ENCODE data around the gene GRIA1. TPM values are rescaled to one million over a fixed set of nuclear protein-coding genes. Genes with fewer than 3 reads are reported as not detected.

GRIA1 gene
- total RNA-seq, 4 donors from 2014 or later, result 1.7 TPM; not detected in 3

GRCh38 chr5:153546566-153546965, 56.1 kb downstream of the GRIA1 start:
- no peaks in the 10 kb centered on the region for H3K27me3 ChIP-seq
- H3K4me3 ChIP-seq, result no peak overlapping the region
- H3K9me3 ChIP-seq, result no peaks in the 10 kb centered on the region
- no peaks in the 10 kb centered on the region for H3K4me1 ChIP-seq
- TF ChIP-seq POLR2A (IDR thresholded peaks at IDR 0.05) (no peak), CTCF (IDR thresholded peaks at IDR 0.05) (no peak)
- no peaks in the 10 kb centered on the region for H3K36me3 ChIP-seq
- H3K27ac ChIP-seq, result no peak overlapping the region
- no peak for DNase-seq

GRCh38 chr5:153551537-153552079, 61.1 kb downstream of the GRIA1 start:
- Histone ChIP-seq H3K27me3 (no peaks in the 10 kb centered on the region), H3K27ac (no peak overlapping the region), H3K4me3 (no peak overlapping the region), H3K4me1 (no peaks in the 10 kb centered on the region), H3K36me3 (no peaks in the 10 kb centered on the region), H3K9me3 (no peaks in the 10 kb centered on the region)
- no peak for TF ChIP-seq POLR2A (IDR thresholded peaks at IDR 0.05)
- no peak for TF ChIP-seq CTCF (IDR thresholded peaks at IDR 0.05)
- DNase-seq, result no peak

GRCh38 chr5:153552886-153553285, 62.4 kb downstream of the GRIA1 start:
- Histone ChIP-seq H3K4me3 (no peak overlapping the region), H3K27me3 (no peaks in the 10 kb centered on the region), H3K4me1 (no peaks in the 10 kb centered on the region), H3K27ac (no peak overlapping the region), H3K36me3 (no peaks in the 10 kb centered on the region), H3K9me3 (no peaks in the 10 kb centered on the region)
- TF ChIP-seq CTCF (IDR thresholded peaks at IDR 0.05) (no peak), POLR2A (IDR thresholded peaks at IDR 0.05) (no peak)
- DNase-seq, result no peak

GRCh38 chr5:153555420-153556114, 65.1 kb downstream of the GRIA1 start:
- DNase-seq, result no peak
- Histone ChIP-seq H3K9me3 (no peaks in the 10 kb centered on the region), H3K27me3 (no peaks in the 10 kb centered on the region), H3K36me3 (no peaks in the 10 kb centered on the region), H3K4me3 (peak overlapping the region in 1 of 4 donors; percentile 17), H3K27ac (no peak overlapping the region), H3K4me1 (no peaks in the 10 kb centered on the region)
- TF ChIP-seq CTCF (IDR thresholded peaks at IDR 0.05) (no peak), POLR2A (IDR thresholded peaks at IDR 0.05) (no peak)

GRCh38 chr5:153558957-153559356, 68.5 kb downstream of the GRIA1 start:
- H3K36me3 ChIP-seq, result no peaks in the 10 kb centered on the region
- TF ChIP-seq CTCF (IDR thresholded peaks at IDR 0.05) (no peak), POLR2A (IDR thresholded peaks at IDR 0.05) (no peak)
- no peaks in the 10 kb centered on the region for H3K27me3 ChIP-seq
- H3K4me3 ChIP-seq, result no peak overlapping the region
- no peaks in the 10 kb centered on the region for H3K9me3 ChIP-seq
- H3K27ac ChIP-seq, result no peak overlapping the region
- no peak for DNase-seq
- no peaks in the 10 kb centered on the region for H3K4me1 ChIP-seq
